HL-60 (cell line): ENCODE measurements around the gene AKT1S1.

Experiments
- DNase-seq, 2 experiments: peaks; one replicate each; pipeline ENCODE4 v3.0.0-alpha.2; 2010 to 2020; ENCODE audit warnings: low read depth in 1 of 2, low spot score in 1 of 2
- H3K27ac ChIP-seq: fragments of 250-450 bp; sonication (Bioruptor Pico); replicated peaks from 2 replicates; pipeline ENCODE4 v1.5.1; 2020; ENCODE audit warnings: mild to moderate bottlenecking, moderate library complexity
- H3K27me3 ChIP-seq: fragments of 250-450 bp; sonication (Bioruptor Pico); 2 replicates; pipeline ENCODE4 v1.5.1; 2021; ENCODE audit warnings: mild to moderate bottlenecking, moderate library complexity; ENCODE audit not compliant: insufficient read depth, poor library complexity, severe bottlenecking
- H3K4me3 ChIP-seq: replicated peaks from 2 replicates; pipeline ENCODE4 v1.5.1; 2011; ENCODE audit warnings: mild to moderate bottlenecking, control low read depth, low read length; ENCODE audit not compliant: insufficient read depth
- CTCF ChIP-seq: IDR thresholded peaks from one replicate; pipeline ENCODE4 v1.5.1; 2011; ENCODE audit warnings: low read length, control low read depth, inconsistent platforms; ENCODE audit not compliant: insufficient read depth
- GABPA ChIP-seq: IDR thresholded peaks from 2 replicates; pipeline ENCODE4 v1.6.1; 2012; ENCODE audit warnings: low read depth
- POLR2AphosphoS5 ChIP-seq: IDR thresholded peaks from 2 replicates; pipeline ENCODE4 v1.6.1; 2012; ENCODE audit warnings: low read depth
- REST ChIP-seq: IDR thresholded peaks from 2 replicates; pipeline ENCODE4 v1.6.1; 2012; ENCODE audit warnings: low read depth; ENCODE audit not compliant: insufficient replicate concordance
- SPI1 ChIP-seq: IDR thresholded peaks from 2 replicates; pipeline ENCODE4 v1.6.1; 2012; ENCODE audit warnings: low read depth, mild to moderate bottlenecking, borderline replicate concordance

Gene AKT1S1

GRCh38 chr19:49876422-49877019 is 634 bp downstream of the AKT1S1 start:
- peak overlapping the region; percentile 95 for H3K27ac ChIP-seq
- peak; percentile 98 to 99 for DNase-seq

GRCh38 chr19:49875857-49876421 is 1.2 kb downstream of the AKT1S1 start:
- no peak for TF ChIP-seq REST
- peak; percentile 88 for TF ChIP-seq GABPA
- TF ChIP-seq SPI1 = peak; percentile 65; the same call in 1 of the 2 replicates
- peak overlapping the region; percentile 87 for H3K4me3 ChIP-seq
- no peaks in the 10 kb centered on the region for H3K27me3 ChIP-seq
- DNase-seq = peak; percentile 55 to 59
- H3K27ac ChIP-seq = peak overlapping the region; percentile 95

More at GRCh38 chr19:49876422-49877019, 634 bp downstream of the AKT1S1 start:
- H3K4me3 ChIP-seq = peak overlapping the region; percentile 87
- no peak for TF ChIP-seq CTCF
- no peak for TF ChIP-seq SPI1
- TF ChIP-seq REST = no peak
- TF ChIP-seq GABPA = peak; percentile 69
- peak; percentile 67; the same call in 1 of the 2 replicates for TF ChIP-seq POLR2AphosphoS5
- no peaks in the 10 kb centered on the region for H3K27me3 ChIP-seq

- DNase-seq = no peak
- no peaks in the 10 kb centered on the region for H3K27me3 ChIP-seq
- H3K27ac ChIP-seq = peak overlapping the region; percentile 95
- no peak for TF ChIP-seq POLR2AphosphoS5
- TF ChIP-seq SPI1 = no peak
- no peak for TF ChIP-seq REST
- TF ChIP-seq GABPA = no peak
- TF ChIP-seq CTCF = no peak
- H3K4me3 ChIP-seq = peak overlapping the region; percentile 87
Observed at GRCh38 chr19:49875177-49875576, 2.0 kb downstream of the AKT1S1 start.
